ENCODE data around the gene PDPN. TPM values are rescaled to one million over a fixed set of nuclear protein-coding genes. Genes with fewer than 3 reads are reported as not detected.

Gene PDPN
- total RNA-seq, 1 donor from 2014 or later: 4.2 TPM

Other genes starting within 250 kb of the PDPN start
- gene PRAMEF14, start 236.7 kb upstream of the PDPN start, total RNA-seq: not detected in 2 replicates
- gene PRAMEF19, start 211.9 kb upstream of the PDPN start, total RNA-seq: not detected in 2 replicates
- not detected in 2 replicates for gene PRAMEF17, start 194.2 kb upstream of the PDPN start, total RNA-seq
- gene PRAMEF20, start 173.4 kb upstream of the PDPN start, total RNA-seq: not detected in 2 replicates
- gene LRRC38, start 69.8 kb upstream of the PDPN start, total RNA-seq: 0.19 TPM in 1 of 2 replicates, not detected in the other
- gene PRDM2, start 116.4 kb downstream of the PDPN start, total RNA-seq: 20.6 and 25.7 TPM in 2 replicates

Data from glomerular endothelial cell (primary cell).